ENCODE data around the gene NRROS.

GRCh38 chr3:196602673-196603072, 36.8 kb upstream of the NRROS start:
- TF ChIP-seq CTCF (IDR thresholded peaks at IDR 0.05): no peak
- no peak for TF ChIP-seq RAD21 (conservative IDR thresholded peaks at IDR 0.05 in 1 of 2, IDR thresholded peaks at IDR 0.05 in 1 of 2)
- no peak for TF ChIP-seq CHD2 (IDR thresholded peaks at IDR 0.05; ENCODE audit: low read length, partially characterized antibody)
- TF ChIP-seq MAX (IDR thresholded peaks at IDR 0.05): no peak
- no peak for TF ChIP-seq NR3C1 (IDR thresholded peaks at IDR 0.05)
- TF ChIP-seq USF2 (IDR thresholded peaks at IDR 0.05): no peak
- TF ChIP-seq NFE2L2 (conservative IDR thresholded peaks at IDR 0.05; ENCODE audit: low read length): no peak
- no peak for TF ChIP-seq EP300 (IDR thresholded peaks at IDR 0.05)

Measured in A549 (cell line).